C1 segment of cervical spinal cord (tissue), 14 donors: ENCODE data around the gene RBBP8.
"Not testable (repeated sequence)": the region's sequence is repeated elsewhere in the genome, so short reads cannot be mapped to it uniquely, and the experiment has no call there.

Experiments used
- DNase-seq, 14 donors: peaks; one replicate each; lab custom pipeline; 2025; lab: John Stamatoyannopoulos, UW

RBBP8 gene

GRCh38 chr18:22943847-22944246 lies 10.7 kb downstream of the RBBP8 start:
- DNase-seq, result no peak

- DNase-seq, result no peak
Observed at GRCh38 chr18:22946217-22946616, 13.1 kb downstream of the RBBP8 start.

- no peak for DNase-seq
Observed at GRCh38 chr18:22946846-22947245, 13.7 kb downstream of the RBBP8 start.

- no peak for DNase-seq
Observed at GRCh38 chr18:22951823-22952222, 18.7 kb downstream of the RBBP8 start.

GRCh38 chr18:22952525-22952924 lies 19.4 kb downstream of the RBBP8 start:
- no peak for DNase-seq

- not testable (repeated sequence) for DNase-seq
Observed at GRCh38 chr18:22953982-22954381, 20.9 kb downstream of the RBBP8 start.

- DNase-seq, result no peak
Observed at GRCh38 chr18:22956226-22956625, 23.1 kb downstream of the RBBP8 start.

- DNase-seq, result no peak
Observed at GRCh38 chr18:22961156-22961555, 28.0 kb downstream of the RBBP8 start.

- no peak for DNase-seq
Observed at GRCh38 chr18:22962004-22962403, 28.9 kb downstream of the RBBP8 start.

GRCh38 chr18:22964116-22964515 lies 31.0 kb downstream of the RBBP8 start:
- no peak for DNase-seq

GRCh38 chr18:22964722-22965121 lies 31.6 kb downstream of the RBBP8 start:
- no peak for DNase-seq

- DNase-seq, result no peak
Observed at GRCh38 chr18:22971038-22971437, 37.9 kb downstream of the RBBP8 start.

GRCh38 chr18:22974001-22974400 lies 40.9 kb downstream of the RBBP8 start:
- DNase-seq, result no peak

GRCh38 chr18:22974707-22975106 lies 41.6 kb downstream of the RBBP8 start:
- DNase-seq, result no peak

GRCh38 chr18:22975508-22975907 lies 42.4 kb downstream of the RBBP8 start:
- no peak for DNase-seq

- DNase-seq, result no peak
Observed at GRCh38 chr18:22977847-22978701, 44.9 kb downstream of the RBBP8 start.

GRCh38 chr18:22980394-22980793 lies 47.3 kb downstream of the RBBP8 start:
- no peak for DNase-seq

- DNase-seq, result no peak
Observed at GRCh38 chr18:22981274-22982133, 48.4 kb downstream of the RBBP8 start.

- DNase-seq, result no peak
Observed at GRCh38 chr18:22983175-22983574, 50.0 kb downstream of the RBBP8 start.

GRCh38 chr18:22985250-22985649 lies 52.1 kb downstream of the RBBP8 start:
- DNase-seq, result no peak

GRCh38 chr18:22987547-22988189 lies 54.5 kb downstream of the RBBP8 start:
- DNase-seq, result no peak

GRCh38 chr18:22988208-22988607 lies 55.1 kb downstream of the RBBP8 start:
- DNase-seq, result no peak
